Activated CD8-positive, alpha-beta memory T cell treated with anti-CD3 and anti-CD28 coated beads for 24 hours (primary cell): ENCODE data around the gene SERINC2.
"Not testable (repeated sequence)": the region's sequence is repeated elsewhere in the genome, so short reads cannot be mapped to it uniquely, and the experiment has no call there.

Source experiments
- DNase-seq: peaks from one replicate; pipeline ENCODE4 v3.0.0-alpha.2; 2020

The SERINC2 gene

DNA sequence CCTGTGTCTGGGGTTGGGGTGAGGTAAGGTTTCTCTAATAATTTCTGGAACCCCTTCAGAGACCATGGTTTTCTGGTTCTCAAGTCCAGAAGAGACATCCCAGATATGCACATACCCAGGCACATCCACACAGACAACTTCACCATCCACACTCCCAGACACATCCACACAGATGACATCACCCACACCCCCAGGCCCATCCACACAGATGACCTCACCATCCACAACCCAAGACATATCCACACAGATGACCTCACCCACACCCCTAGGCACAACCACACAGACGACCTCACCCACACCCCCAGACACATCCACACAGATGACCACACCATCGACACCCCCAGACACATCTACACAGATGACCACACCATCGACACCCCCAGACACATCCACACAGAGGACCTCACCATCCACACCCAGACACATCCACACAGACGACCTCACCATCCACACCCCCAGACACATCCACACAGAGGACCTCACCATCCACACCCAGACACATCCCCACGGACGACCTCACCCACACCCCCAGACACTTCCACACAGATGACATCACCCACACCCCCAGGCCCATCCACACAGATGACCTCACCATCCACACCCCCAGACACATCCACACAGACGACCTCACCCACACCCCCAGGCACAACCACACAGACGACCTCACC is 26.3 kb upstream of the SERINC2 start:
- not testable (repeated sequence) for DNase-seq

DNA sequence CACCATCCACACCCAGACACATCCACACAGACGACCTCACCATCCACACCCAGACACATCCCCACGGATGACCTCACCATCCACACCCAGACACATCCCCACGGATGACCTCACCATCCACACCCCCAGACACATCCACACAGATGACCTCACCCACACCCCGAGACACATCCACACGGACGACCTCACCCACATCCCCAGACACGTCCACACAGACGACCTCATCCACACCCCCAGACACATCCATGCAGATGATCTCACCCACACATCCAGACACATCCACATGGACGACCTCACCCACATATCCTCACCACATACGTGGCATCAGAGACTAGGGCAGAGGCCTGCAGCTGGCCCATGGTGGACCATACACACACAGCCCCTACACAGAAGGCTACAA is 25.4 kb upstream of the SERINC2 start:
- DNase-seq, result no peak

DNA sequence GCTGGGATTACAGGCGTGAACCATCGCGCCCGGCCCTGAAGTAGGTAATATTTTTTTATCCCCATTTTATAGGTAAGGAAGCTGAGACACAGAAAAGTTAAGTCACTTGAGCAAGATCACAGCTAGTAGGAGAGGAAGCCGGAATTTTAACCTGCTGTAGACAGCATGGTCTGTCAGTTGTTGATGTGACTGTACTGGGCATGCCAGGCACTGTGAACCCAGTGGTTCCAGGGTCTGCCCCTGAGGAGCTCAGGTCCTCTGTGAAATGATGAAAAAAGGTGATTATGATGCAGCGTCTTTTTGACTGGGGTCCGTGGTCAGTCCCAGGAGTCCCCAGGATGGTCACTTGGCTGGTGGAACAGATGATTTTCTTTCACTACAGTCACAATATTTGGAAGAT is 23.4 kb upstream of the SERINC2 start:
- DNase-seq, result no peak

DNA sequence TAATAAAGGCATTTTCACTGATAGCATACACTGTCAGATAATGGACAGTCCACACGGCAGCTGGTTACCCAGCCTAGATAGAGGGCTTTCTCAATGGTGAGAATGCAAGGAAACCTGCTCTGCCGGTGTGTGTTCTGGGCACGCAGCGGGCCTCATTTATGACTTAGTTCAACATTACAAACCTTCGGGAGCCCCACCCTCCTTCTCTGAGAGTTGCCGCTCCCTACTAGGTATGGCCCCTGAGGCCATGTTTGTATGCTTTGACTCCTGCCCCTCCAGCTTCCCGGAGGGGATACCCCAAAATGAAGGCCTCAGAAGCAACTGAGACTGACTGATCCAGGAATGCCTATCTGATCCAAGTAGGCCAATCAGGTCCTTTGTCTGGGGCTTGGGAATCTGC is 22.9 kb upstream of the SERINC2 start:
- no peak for DNase-seq

DNA sequence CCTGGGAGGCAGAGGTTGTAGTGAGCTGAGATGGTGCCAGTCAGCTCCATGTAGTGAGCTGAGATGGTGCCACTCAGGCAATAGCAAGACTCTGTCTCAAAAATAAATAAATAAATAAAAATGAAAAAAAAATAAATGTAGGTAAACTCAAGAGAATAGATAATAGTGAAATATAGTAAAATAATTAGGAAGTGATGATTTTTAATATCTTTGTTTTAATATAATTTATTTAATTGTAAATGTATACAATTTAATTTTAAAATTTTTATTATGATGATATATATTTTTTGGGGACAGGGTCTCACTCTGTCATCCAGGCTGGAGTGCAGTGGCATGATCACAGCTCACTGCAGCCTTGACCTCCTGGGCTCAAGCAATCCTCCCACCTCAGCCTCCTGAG is 19.6 kb upstream of the SERINC2 start:
- no peak for DNase-seq

DNA sequence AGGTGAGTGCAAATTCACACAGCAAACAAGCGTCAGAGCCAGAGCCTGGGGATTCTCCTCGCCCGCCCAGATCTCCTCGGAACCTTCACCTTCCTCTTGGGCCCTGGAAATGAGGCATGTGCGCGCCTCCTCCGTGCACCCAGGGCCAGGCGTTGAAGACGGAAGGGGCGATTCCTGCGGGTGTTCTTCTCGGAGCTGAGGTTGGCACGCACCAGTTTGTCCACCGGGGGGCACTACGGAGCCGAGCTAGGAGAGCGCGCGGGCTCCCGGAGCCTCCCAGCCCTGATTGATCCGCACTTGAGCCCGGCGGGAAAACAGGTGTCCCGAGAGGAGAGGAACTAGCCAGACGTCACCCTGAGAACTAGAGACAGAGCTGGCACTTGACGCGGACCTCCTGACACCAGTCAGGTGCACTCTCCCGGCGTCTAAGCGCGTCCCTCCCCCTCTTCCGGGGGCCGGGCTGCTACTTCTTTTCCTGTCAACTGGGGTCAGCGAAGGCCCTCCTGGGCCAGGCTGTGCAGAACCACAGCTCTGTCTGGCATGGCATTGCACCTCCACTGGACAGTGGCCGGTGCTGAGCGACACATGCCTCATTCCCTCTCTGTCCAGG is 18.3 kb upstream of the SERINC2 start:
- peak; percentile 93 for DNase-seq

DNA sequence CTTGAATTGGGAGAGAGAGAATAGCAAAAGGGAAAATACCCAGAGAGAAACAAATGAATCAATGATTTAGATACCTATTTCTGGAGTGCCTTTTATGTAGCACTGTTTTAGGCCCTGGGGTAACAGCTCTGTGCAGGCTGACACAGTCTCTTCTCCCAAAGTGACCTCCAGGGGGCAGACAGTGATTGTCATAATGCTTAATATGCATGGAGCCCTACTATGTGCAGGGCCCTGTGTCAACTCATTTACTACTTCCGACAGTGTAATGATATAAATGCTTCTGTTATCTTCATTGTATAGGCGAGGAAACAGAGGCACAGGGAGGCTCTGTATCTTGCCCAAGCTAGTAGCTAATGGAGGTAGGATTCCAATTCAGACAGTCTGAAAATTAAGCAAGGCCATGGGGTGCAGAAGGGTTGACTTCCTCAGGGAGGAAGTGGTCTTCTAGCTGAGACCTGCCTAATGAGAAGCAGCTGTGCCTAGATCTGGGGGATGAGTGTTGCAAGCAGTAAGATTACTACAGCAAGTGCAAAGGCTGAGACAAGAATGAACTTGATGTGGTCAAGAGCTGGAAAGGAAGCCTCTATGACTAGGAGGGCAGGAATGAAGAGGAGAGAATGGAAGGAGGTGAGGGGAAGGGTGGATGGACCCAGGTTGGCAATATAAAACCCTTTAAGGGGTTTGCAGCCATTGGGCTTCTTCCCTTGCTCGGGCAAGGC is 16.2 kb upstream of the SERINC2 start:
- DNase-seq, result no peak

DNA sequence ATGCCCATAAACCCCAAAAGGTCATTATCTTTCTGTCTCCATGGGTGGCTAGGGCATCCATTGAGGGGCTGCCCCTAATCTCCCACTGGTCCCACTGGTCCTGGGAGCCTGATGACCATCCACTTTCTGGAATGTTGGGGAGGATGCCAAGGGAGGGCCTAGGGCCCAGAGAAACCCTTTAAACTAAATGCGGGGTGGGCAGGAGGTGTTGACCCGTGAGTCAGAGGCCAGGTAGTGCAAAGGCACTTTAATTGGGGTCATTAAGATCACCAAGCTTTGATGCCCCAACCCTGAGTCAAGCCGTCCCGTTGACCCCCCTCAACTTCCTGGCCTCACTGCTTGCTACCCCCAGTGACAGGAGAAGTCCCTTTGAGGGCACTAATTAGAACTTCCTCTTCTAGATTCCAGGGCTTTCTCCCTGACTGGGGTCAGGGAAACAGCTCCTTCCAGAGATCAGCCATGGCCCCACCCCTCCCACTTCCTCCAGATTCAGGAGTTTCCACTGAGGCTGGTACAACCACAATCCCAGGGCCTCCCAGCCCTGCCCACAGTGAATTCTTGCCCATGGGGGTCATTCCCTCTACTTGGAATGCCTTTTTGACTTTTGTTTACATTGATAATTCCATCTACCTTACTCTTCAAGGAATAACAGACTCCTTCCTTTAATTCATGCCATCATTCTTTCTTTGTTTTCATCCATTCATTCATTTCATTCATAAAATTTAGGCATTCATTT is 15.5 kb upstream of the SERINC2 start:
- DNase-seq, result no peak

DNA sequence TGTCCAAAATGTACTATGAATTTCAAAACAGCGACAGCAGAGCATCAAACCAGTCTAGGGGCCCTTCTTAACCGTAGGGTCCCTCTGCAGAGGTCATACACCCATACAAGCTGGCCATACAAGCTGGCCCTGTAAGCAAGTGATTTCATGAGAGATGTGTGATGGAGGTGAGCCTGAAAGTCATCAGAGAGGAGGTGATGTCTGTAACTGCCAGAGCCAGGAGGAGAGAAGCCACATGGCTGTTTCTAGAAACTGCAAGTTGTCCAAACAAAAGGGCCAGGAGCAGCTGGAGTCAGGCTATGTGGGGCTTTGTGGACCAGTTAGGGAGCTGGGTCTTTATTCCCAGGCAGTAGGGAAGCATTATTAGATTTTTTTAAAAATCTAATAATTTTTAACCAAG is 14.8 kb upstream of the SERINC2 start:
- no peak for DNase-seq

DNA sequence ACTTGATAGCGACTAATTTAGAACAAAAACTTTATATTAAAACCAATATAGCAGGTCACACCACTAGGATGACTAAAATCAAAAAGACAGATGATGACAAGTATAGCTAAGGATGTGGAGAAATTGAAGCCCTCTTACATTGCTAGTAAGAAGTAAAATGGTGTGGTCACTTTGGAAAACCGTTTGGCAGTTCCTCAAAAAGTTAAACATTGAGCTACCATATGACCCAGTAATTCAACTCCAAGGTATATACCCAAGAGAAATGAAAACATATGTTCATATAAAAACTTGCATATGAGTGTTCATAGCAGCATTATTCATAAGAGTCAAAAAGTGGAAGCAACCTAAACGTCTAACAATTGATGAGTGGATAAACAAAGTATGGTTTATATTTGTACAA is 13.0 kb upstream of the SERINC2 start:
- DNase-seq, result no peak

DNA sequence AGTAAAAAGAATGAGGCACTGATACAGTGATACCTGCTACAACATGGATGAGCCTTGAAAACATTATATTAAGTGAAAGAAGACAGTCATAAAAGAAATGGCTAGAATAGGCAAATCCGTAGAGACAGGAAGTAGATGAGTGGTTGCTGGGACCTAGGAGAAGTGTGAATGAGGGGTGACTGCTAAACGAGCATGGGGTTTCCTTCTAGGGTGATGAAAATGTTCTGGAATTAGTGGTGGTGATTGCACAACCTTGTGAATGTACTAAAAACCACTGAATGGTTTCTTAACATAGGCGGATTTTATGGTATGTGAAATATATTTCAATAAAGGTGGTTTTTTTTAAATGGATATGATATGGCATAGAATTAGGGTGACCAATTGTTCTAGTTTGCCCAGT is 12.6 kb upstream of the SERINC2 start:
- DNase-seq, result no peak

DNA sequence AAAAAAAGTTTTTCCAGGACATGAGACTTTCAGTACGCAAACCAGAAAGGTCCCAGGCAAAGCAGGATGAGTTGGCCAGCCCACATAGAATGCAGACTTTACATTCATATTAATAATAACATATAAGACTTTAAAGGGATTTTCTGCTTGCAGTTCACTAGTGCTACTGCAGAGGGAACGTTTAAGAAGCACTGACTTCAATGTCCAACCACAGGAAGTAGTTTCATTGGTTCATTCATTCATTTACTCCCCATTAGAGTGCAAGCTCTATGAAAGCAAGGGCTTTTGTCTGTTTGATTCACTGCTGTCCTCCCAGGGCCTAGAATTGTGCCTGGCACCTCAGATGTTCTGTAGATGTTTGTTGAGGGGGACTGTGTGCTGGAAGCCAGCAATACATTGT is 11.8 kb upstream of the SERINC2 start:
- no peak for DNase-seq

DNA sequence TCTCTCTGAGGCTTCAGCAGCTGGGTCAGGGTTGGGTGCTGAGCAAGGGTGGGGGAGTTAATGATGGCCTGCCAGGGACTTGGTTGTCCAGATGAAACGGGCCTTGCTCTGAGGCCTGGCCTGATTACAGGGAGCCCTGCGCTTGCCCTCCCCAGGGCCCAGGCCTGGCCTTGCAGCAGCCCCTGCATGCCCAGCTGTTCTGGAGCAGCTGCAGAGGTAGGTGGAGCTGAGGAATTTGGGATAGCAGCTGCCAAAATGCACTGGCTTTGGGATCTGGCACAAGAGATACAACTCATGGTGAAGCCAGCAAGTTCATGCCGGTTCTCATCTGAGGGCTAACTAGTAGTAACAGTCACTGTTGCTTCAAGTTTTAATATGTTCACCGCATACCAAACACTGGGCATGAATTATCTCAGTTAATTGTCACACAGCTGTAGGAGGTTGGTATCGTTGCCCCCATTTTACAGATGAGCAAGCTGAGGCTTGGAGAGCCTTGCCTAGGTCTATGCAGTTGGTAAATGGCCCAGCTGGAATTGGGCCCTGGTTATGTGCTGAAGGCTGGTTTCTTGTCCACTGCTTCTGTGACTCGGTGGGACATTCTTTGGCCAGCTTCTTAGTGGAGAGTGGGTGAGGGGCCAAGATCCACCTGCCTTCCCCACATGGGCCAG is 7.3 kb upstream of the SERINC2 start:
- DNase-seq, result no peak

DNA sequence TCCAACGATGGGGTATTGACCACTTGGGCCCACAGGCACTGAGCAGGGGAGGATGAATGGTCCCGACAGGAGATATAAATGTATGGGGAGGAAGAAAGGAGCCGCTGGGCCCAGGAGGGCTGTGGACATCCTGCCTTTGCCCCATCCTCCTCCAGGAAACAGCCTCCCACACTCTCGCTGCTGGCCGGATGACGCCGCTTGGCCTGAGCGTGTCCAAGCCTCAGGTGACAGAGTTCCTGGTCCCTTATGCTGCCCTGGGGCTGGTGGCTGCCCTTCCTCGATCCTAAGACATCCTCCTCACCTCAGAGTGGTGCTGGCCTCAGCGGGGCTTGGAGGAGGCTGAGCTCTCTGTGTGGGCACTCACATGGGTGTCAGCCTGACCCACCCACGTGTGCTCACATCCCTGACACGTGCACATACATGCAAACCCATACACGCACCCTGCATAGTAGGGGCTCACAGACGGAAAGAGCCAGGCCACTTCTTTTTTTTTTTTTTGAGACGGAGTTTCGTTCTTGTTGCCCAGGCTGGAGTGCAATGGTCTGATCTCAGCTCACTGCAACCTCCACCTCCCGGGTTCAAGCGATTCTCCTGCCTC is 5.9 kb upstream of the SERINC2 start:
- DNase-seq, result no peak

DNA sequence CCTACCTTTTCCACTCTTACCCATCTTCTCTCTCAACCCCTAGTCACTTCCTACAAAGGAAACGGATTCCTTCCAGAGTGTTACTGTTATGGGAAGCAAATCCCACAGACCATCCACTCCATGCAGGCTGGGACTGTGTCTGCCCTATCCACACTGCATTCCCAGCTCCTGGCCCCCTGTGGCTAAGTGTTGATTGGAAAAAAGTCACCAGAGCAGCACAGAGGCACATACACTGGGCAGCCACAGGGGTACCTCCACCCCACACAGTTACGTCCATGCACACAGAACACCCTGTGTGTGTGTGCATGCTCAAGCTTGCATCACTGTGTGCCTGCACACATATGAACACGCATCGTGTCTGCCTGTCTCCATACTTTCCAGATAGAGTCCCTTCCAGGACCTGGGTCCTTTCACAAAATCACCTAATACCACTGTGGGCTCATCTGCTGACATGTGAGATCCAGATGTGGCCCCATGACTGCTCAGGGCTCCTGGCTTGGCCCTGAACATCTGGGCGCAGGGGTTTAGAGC is 4.2 kb upstream of the SERINC2 start:
- DNase-seq, result no peak

DNA sequence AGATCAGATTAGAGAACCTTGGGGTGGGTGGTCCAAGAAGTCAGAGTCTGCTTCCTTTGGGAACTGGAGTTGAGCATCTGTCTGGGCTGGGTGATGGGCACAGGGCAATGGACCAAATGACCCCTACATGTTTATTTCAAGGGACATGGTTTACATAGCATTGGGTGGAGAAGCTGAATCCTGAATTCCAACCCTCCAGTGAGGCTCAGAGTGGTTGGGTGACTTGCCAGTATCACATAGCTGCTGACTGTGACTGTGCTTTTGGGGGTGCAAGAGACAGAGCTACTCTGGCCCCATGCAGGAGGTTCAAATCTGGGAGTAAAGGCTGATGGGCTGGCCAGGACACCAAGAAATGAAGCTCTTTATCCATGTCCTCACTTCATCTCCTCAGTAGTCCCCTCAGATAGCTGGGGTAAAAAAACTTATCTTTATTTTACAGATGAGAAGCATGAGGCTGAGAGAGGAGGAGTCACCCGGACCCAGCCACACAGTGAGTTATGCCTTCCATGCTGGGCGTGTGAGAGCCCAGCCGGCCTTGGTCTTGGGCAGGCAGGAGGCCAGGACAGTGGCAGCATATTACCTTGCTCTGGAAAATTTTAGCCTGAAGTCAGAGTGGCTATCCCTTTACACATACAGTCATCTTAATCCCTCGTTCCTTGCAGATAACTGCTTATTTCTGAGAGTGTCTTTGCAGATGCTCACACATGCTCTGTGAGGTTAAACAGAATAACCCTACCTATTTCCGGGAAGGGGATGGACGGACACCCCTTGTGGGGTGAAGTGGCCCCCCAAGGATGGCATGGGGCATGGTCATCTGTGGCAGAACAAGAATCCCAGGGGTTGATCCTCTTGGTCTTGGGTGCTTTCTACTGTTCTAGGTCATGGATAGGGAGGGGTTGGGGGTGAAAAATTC is 2.8 kb upstream of the SERINC2 start:
- DNase-seq, result no peak

DNA sequence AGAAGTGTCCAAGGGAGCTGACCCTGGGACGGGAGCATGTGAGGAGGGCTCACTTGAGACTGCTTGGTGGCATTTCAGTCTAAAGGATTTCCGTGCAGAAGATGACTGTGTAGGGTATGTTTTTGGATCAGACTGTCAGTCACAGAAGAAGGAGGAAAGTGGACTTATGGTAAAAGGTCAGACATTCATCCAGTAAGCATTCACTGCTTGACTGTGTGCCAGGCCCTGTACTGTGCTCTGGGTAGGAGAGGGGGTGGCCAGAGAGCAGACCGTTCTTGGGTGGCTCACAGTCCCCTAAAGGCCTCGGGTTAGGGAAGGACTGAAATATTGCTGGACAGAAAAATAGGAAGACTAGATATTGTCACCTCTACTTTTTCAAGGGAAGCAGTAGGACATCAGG is 2.1 kb upstream of the SERINC2 start:
- no peak for DNase-seq

DNA sequence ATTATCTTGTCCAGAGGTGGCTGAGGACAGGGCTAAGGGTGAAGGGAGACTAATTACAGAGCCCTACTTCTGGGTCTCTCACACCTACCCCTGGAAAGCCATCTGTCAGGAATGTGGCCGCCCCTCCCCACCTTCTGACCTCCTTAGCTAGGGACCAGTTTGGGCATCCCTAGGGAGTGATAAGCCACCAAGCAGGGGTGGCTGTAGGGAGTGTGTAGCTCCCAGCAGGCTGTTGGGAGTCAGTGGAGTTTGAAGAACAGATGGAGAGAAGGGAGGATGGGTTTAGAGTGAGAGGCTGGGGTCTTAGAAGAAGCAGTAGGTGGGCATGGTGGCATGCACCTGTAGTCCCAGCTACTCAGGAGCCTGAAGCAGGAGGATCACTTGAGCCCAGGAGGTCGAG is 808 bp upstream of the SERINC2 start:
- DNase-seq, result no peak

DNA sequence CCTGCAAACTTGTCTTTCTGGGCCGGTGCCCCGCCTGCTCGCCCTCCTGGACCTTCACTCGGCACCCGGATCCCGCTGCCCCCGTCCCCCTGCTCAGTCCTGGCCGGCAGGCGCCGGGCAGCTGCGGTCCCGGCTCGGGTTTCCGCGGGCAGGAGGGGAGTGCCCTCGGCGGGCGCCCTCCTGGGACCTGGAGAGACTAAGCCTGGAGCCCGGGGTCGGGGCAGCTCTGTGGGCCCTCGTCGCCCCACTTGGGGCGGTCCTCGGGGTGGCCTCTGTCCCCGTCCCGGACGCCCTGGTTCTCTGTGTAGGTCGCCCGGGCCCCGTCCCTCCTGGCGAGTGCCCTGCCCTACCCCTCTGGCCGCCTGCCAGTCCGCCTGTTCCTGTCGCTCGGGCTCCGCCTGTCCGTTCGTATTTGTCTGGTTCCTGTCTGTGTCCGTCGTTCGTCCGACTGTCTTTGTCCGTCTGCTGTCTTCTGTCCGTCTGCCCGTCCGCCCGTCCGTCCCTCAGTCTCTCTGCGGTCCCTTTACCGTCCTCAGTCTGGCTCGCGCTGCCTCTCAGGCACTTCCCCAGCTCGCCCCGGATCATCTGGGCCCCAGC is 490 bp downstream of the SERINC2 start:
- DNase-seq, result peak; percentile 73

DNA sequence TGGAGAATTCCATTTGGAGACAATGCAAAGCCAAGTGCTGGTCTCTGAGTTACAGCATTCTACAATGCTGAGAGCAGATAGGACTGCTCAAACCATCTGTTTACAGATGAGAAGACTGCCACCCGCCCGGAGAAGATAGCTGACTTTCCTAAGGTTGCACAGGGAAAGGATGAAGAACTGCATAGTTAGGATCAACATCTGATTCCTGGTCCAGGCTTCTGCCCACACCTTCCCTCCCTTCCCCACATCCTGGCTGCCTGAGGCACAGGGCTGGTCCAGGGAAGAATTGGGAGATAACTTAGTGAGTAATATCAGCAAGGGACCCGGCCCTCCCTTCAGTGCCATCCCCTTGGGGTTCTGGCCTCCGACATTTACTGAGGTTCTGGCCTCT is 2.0 kb downstream of the SERINC2 start:
- DNase-seq, result no peak

DNA sequence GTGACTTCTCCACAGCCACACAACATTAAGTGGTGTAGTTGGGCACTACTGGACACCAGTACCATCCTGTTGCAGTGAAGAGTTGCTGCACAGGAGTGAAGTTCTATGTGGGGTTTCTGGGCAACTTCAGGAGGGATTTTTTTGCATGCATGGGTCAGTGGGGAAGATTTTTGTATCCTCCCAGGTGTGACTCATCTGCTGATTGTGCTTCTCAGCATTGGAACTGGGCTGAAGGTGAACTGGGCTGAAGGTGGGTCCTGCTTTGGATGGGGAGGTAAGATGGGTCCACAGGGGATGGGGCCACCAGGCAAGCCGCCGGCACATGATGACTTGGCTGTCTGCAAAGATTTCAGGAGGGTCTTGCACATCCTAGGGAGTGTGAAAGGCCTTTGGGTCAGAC is 2.6 kb downstream of the SERINC2 start:
- no peak for DNase-seq
